Measurements from ENCODE around the gene NARS2.

Gene NARS2

GRCh38 chr11:78574386-78575381 lies at the start of gene NARS2:
TSS of gene NARS2 (minus strand) at chr11:78574864. CDS start at chr11:78574488, 376 bp downstream.
- Histone ChIP-seq H3K27me3 (replicated peaks; ENCODE audit: insufficient read depth, low read length) (no peaks in the 10 kb centered on the region), H3K4me1 (ENCODE audit: low read length) (no peaks in the 10 kb centered on the region)

GRCh38 chr11:78622666-78623065 lies 48.0 kb upstream of the NARS2 start:
- Histone ChIP-seq H3K9me2 (replicated peaks; ENCODE audit: insufficient read depth, low read length) (no peaks in the 10 kb centered on the region), H3K79me2 (ENCODE audit: low read length) (no peaks in the 10 kb centered on the region), H3K4me2 (ENCODE audit: low read depth, low read length) (no peak overlapping the region), H3K27me3 (replicated peaks; ENCODE audit: insufficient read depth, low read length) (no peaks in the 10 kb centered on the region), H3F3A (ENCODE audit: insufficient read depth, low read length) (no peaks in the 10 kb centered on the region), H3K9ac (ENCODE audit: low read length) (no peak overlapping the region), H3K27ac (ENCODE audit: low read length) (no peak overlapping the region), H4K20me1 (ENCODE audit: insufficient read depth, low read length) (no peaks in the 10 kb centered on the region), H3K9me3 (replicated peaks; ENCODE audit: insufficient read depth, low read length) (no peaks in the 10 kb centered on the region), H2AFZ (ENCODE audit: low read length) (no peak overlapping the region), H3K4me3 (ENCODE audit: low read length) (no peak overlapping the region), H3K36me3 (replicated peaks; ENCODE audit: insufficient read depth, low read length) (no peaks in the 10 kb centered on the region), H3K4me1 (ENCODE audit: low read length) (no peaks in the 10 kb centered on the region)
- TF ChIP-seq CTCF (IDR thresholded peaks at IDR 0.05; ENCODE audit: low read length): no peak
- no peak for TF ChIP-seq EZH2phosphoT487 (IDR thresholded peaks at IDR 0.05; ENCODE audit: low read length)
- no peak for TF ChIP-seq EZH2 (optimal IDR thresholded peaks at IDR 0.05; ENCODE audit: low read depth, low read length)
- no peak for DNase-seq

More at GRCh38 chr11:78574386-78575381, at the start of gene NARS2:
- Histone ChIP-seq H3K79me2 (ENCODE audit: low read length) (peaks cover 22% of the 10 kb centered on the region), H3K9me3 (replicated peaks; ENCODE audit: insufficient read depth, low read length) (no peaks in the 10 kb centered on the region), H3K27ac (ENCODE audit: low read length) (peak within 1 kb of the TSS; percentile 41; the same call in 1 of the 2 replicates), H3F3A (ENCODE audit: insufficient read depth, low read length) (no peaks in the 10 kb centered on the region), H2AFZ (ENCODE audit: low read length) (peak within 1 kb of the TSS; percentile 82), H4K20me1 (ENCODE audit: insufficient read depth, low read length) (no peaks in the 10 kb centered on the region), H3K36me3 (replicated peaks; ENCODE audit: insufficient read depth, low read length) (no peaks in the 10 kb centered on the region), H3K9me2 (replicated peaks; ENCODE audit: insufficient read depth, low read length) (no peaks in the 10 kb centered on the region), H3K4me3 (ENCODE audit: low read length) (peak within 1 kb of the TSS; percentile 95), H3K4me2 (ENCODE audit: low read depth, low read length) (peak within 1 kb of the TSS; percentile 72), H3K9ac (ENCODE audit: low read length) (peak within 1 kb of the TSS; percentile 83)
- DNase-seq: peak; percentile 97
- TF ChIP-seq CTCF (IDR thresholded peaks at IDR 0.05; ENCODE audit: low read length) (no peak), EZH2phosphoT487 (IDR thresholded peaks at IDR 0.05; ENCODE audit: low read length) (no peak), EZH2 (optimal IDR thresholded peaks at IDR 0.05; ENCODE audit: low read depth, low read length) (no peak)

GRCh38 chr11:78620159-78620558 lies 45.5 kb upstream of the NARS2 start:
- Histone ChIP-seq H3K27me3 (replicated peaks; ENCODE audit: insufficient read depth, low read length) (no peaks in the 10 kb centered on the region), H3K4me1 (ENCODE audit: low read length) (no peaks in the 10 kb centered on the region), H2AFZ (ENCODE audit: low read length) (no peak overlapping the region), H3K27ac (ENCODE audit: low read length) (no peak overlapping the region), H3K9me3 (replicated peaks; ENCODE audit: insufficient read depth, low read length) (no peaks in the 10 kb centered on the region), H4K20me1 (ENCODE audit: insufficient read depth, low read length) (no peaks in the 10 kb centered on the region), H3F3A (ENCODE audit: insufficient read depth, low read length) (no peaks in the 10 kb centered on the region), H3K79me2 (ENCODE audit: low read length) (no peaks in the 10 kb centered on the region), H3K4me2 (ENCODE audit: low read depth, low read length) (no peak overlapping the region), H3K9me2 (replicated peaks; ENCODE audit: insufficient read depth, low read length) (no peaks in the 10 kb centered on the region), H3K9ac (ENCODE audit: low read length) (no peak overlapping the region), H3K36me3 (replicated peaks; ENCODE audit: insufficient read depth, low read length) (no peaks in the 10 kb centered on the region), H3K4me3 (ENCODE audit: low read length) (no peak overlapping the region)
- TF ChIP-seq CTCF (IDR thresholded peaks at IDR 0.05; ENCODE audit: low read length) (no peak), EZH2phosphoT487 (IDR thresholded peaks at IDR 0.05; ENCODE audit: low read length) (no peak), EZH2 (optimal IDR thresholded peaks at IDR 0.05; ENCODE audit: low read depth, low read length) (no peak)
- DNase-seq: no peak
